Fibroblast of lung (primary cell): Measurements from ENCODE around the gene SLC9A3. TPM values are rescaled to one million over a fixed set of nuclear protein-coding genes. Genes with fewer than 3 reads are reported as not detected.

Source experiments
- DNase-seq, 2 donors: peaks; one replicate each; pipeline versions ENCODE4 v3.0.0 to v3.0.0-alpha.2; 2010; ENCODE audit warnings: low read depth in 2 of 2
- H2AFZ ChIP-seq: 2 replicates; pipeline ENCODE4 v1.5.1; 2012; ENCODE audit warnings: low read length, control low read depth, inconsistent platforms
- H3K27ac ChIP-seq: 2 replicates; pipeline ENCODE4 v1.5.1; 2011; ENCODE audit warnings: low read length, control low read depth; ENCODE audit not compliant: insufficient read depth
- H3K27me3 ChIP-seq: 2 replicates; pipeline ENCODE4 v1.5.1; 2011; ENCODE audit warnings: mild to moderate bottlenecking, low read length; ENCODE audit not compliant: control insufficient read depth, insufficient read depth
- H3K36me3 ChIP-seq: 2 replicates; pipeline ENCODE4 v1.5.1; 2011; ENCODE audit warnings: low read length; ENCODE audit not compliant: control insufficient read depth, insufficient read depth
- H3K4me1 ChIP-seq: 2 replicates; pipeline ENCODE4 v1.5.1; 2011; ENCODE audit warnings: low read length; ENCODE audit not compliant: control insufficient read depth, insufficient read depth; ENCODE audit errors: extremely low read depth
- H3K4me2 ChIP-seq: 2 replicates; pipeline ENCODE4 v1.5.1; 2011; ENCODE audit warnings: low read length, control low read depth; ENCODE audit not compliant: insufficient read depth; ENCODE audit errors: extremely low read depth
- H3K4me3 ChIP-seq, 4 experiments: fragments of 200-600 bp in 1 of 4; sonication (generic) in 1 of 4; replicated peaks in 1 of 4; 2 replicates each; pipeline ENCODE4 v1.5.1; 2011 to 2016; ENCODE audit warnings: low read length in 4 of 4, low read depth in 3 of 4, mild to moderate bottlenecking in 3 of 4, control low read depth in 2 of 4, inconsistent platforms in 1 of 4, mixed read lengths in 1 of 4; ENCODE audit not compliant: insufficient read depth in 1 of 4; ENCODE audit errors: control extremely low read depth in 1 of 4
- H3K79me2 ChIP-seq: 2 replicates; pipeline ENCODE4 v1.5.1; 2012; ENCODE audit warnings: mild to moderate bottlenecking, low read length, inconsistent platforms; ENCODE audit not compliant: control insufficient read depth, insufficient read depth
- H3K9ac ChIP-seq: 2 replicates; pipeline ENCODE4 v1.5.1; 2011; ENCODE audit warnings: mild to moderate bottlenecking, low read length, control low read depth; ENCODE audit not compliant: insufficient read depth
- H3K9me3 ChIP-seq: 2 replicates; pipeline ENCODE4 v1.5.1; 2012; ENCODE audit warnings: low read depth, low read length; ENCODE audit not compliant: control insufficient read depth, insufficient read depth
- H4K20me1 ChIP-seq: 2 replicates; pipeline ENCODE4 v1.5.1; 2011; ENCODE audit warnings: low read length; ENCODE audit not compliant: control insufficient read depth, insufficient read depth; ENCODE audit errors: extremely low read depth
- EZH2 ChIP-seq: IDR thresholded peaks from 2 replicates; pipeline ENCODE4 v1.5.1; 2012; ENCODE audit warnings: low read length, control low read depth, mild to moderate bottlenecking; ENCODE audit errors: missing control alignments
- polyA plus RNA-seq, 2 donors: library from polyadenylated mRNA; depleted of rRNA in 1 of 2; stranded (reverse) in 1 of 2; unstranded in 1 of 2; fragments of >200 nt; gene quantifications; 2 replicates each; pipeline ENCODE4 v1.2.1, GENCODE V29; 2011 to 2012; ENCODE audit warnings: missing spikeins in 1 of 2
- total RNA-seq: library from RNA; depleted of rRNA; stranded (reverse); fragments of >200 nt; gene quantifications from 2 replicates; pipeline ENCODE4 v1.2.1, GENCODE V29; 2014
- TF ChIP-seq, protein P1 (sequence below), 2 donors: IDR thresholded peaks in 1 of 2; conservative IDR thresholded peaks in 1 of 2; 1 replicate in 1 of 2; 2 replicates in 1 of 2; pipeline ENCODE4 v1.5.1; 2011 to 2012; ENCODE audit warnings: low read length in 2 of 2, control low read depth in 1 of 2, inconsistent platforms in 1 of 2, low read depth in 1 of 2, mild to moderate bottlenecking in 1 of 2

SLC9A3 gene
- total and polyA plus RNA-seq, 2 donors (not counting 1 experiment from before 2014, with no cell fraction given), result 0.50 to 0.84 TPM

DNA sequence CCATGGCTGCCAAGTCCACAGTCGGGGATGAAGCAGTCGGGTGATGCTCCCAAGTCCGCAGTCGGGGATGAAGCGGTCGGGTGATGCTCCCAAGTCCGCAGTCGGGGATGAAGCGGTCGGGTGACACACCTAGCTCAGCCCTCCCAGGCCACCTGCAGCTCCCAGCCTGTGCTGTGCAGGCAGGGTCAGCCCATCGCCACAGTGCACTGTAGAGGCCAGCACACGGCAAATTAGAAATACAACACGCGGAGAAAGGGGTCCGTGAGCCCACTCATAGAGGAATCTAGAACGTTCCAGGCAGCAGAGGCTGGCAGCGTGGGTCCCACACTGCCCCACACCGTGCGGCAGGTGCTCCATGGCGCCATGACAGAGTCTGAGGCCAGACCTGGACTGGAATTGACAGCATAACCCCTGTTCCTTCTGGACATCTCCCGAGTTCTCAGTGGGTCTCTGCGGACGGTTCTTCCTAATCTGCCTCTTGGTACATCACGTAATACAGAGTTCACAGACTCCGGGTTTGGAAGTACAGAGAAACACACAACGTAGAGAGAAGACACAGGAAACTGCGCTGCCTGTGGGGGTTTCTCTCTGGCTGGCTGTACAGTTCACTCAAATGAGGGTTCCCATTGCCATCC is 89.0 kb downstream of the SLC9A3 start:
- peaks cover 7% of the 10 kb centered on the region for H3K4me1 ChIP-seq
- H3K27me3 ChIP-seq, result no peaks in the 10 kb centered on the region
- no peaks in the 10 kb centered on the region for H3K9me3 ChIP-seq
- no peak for TF ChIP-seq EZH2
- TF ChIP-seq, protein P1, sequence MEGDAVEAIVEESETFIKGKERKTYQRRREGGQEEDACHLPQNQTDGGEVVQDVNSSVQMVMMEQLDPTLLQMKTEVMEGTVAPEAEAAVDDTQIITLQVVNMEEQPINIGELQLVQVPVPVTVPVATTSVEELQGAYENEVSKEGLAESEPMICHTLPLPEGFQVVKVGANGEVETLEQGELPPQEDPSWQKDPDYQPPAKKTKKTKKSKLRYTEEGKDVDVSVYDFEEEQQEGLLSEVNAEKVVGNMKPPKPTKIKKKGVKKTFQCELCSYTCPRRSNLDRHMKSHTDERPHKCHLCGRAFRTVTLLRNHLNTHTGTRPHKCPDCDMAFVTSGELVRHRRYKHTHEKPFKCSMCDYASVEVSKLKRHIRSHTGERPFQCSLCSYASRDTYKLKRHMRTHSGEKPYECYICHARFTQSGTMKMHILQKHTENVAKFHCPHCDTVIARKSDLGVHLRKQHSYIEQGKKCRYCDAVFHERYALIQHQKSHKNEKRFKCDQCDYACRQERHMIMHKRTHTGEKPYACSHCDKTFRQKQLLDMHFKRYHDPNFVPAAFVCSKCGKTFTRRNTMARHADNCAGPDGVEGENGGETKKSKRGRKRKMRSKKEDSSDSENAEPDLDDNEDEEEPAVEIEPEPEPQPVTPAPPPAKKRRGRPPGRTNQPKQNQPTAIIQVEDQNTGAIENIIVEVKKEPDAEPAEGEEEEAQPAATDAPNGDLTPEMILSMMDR (conservative IDR thresholded peaks at IDR 0.05 in 1 of 2, IDR thresholded peaks at IDR 0.05 in 1 of 2; ENCODE audit: low read depth in 1 of 2, low read length in 2 of 2), result no peak
- H4K20me1 ChIP-seq, result no peaks in the 10 kb centered on the region
- no peaks in the 10 kb centered on the region for H3K79me2 ChIP-seq
- peaks cover 22% of the 10 kb centered on the region for H3K36me3 ChIP-seq
- DNase-seq, result no peak
- no peak overlapping the region for H3K4me2 ChIP-seq
- H3K27ac ChIP-seq, result no peak overlapping the region
- no peak overlapping the region for H3K4me3 ChIP-seq
- H2AFZ ChIP-seq, result no peak overlapping the region
- H3K9ac ChIP-seq, result no peak overlapping the region

DNA sequence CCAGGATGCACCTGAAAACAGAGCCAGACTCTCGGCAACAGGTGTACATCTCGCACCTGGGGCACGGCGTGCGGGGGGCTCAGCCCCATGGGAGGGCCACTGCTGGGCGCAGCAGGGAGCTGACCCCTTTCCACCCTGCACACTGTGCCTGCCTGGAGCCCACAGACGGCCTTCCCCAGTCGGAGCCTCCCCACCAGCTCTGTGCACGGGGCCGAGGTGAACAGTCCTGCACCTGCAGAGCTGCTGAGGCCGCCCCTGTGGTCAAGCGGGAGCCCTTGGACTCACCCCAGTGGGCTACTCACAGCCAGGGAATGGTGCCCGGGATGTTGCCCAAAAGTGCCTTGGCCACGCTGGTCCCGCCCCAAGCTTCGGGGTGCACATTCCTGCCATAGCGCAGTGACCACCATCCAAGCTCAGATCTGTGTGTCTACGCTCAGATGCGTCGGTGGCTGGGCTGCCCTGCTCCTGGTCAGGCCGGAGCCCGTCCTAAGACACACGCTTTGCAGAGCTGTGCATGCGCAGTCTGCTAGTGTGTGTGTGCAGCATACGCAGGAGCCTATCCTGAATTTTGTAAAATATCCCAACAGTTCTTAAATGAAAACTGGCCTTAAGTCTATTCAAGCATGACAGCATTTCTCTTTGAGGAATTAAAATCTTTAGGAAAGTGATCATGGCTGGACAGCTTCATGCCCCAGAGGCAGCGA is 89.7 kb downstream of the SLC9A3 start:
- peaks cover 13% of the 10 kb centered on the region for H3K4me1 ChIP-seq
- H3K79me2 ChIP-seq, result no peaks in the 10 kb centered on the region
- no peak overlapping the region for H2AFZ ChIP-seq
- TF ChIP-seq, protein P1 (conservative IDR thresholded peaks at IDR 0.05 in 1 of 2, IDR thresholded peaks at IDR 0.05 in 1 of 2; ENCODE audit: low read depth in 1 of 2, low read length in 2 of 2), result no peak
- no peak for TF ChIP-seq EZH2
- no peaks in the 10 kb centered on the region for H3K27me3 ChIP-seq
- H3K9ac ChIP-seq, result no peak overlapping the region
- H4K20me1 ChIP-seq, result no peaks in the 10 kb centered on the region
- no peak overlapping the region for H3K27ac ChIP-seq
- no peak for DNase-seq
- H3K4me3 ChIP-seq, result no peak overlapping the region
- no peak overlapping the region for H3K4me2 ChIP-seq
- H3K9me3 ChIP-seq, result no peaks in the 10 kb centered on the region
- peaks cover 22% of the 10 kb centered on the region for H3K36me3 ChIP-seq

DNA sequence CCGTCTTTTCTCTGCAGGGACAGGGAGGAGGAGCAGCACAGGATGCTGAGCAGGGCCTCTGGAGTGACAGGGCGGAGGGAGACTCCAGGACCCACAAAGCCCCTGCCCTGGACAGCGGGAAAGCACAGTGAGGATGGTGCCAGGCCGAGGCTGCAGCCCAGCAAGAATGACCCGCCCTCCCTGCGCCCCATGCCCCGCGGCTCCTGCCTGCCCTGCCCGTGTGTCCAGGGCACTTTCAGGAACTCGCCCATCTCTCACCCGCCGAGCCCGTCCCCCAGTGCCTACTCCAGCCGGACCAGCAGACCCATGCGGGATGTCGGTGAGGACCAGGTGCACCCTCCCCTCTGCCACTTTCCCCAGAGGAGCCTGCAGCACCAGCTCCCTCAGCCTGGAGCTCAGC is 90.4 kb downstream of the SLC9A3 start:
- Histone ChIP-seq H3K27me3 (no peaks in the 10 kb centered on the region), H4K20me1 (no peaks in the 10 kb centered on the region), H3K4me2 (no peak overlapping the region), H3K79me2 (no peaks in the 10 kb centered on the region), H3K27ac (no peak overlapping the region), H3K36me3 (peaks cover 23% of the 10 kb centered on the region), H3K4me3 (no peak overlapping the region), H3K9ac (no peak overlapping the region), H3K4me1 (peaks cover 17% of the 10 kb centered on the region), H3K9me3 (no peaks in the 10 kb centered on the region), H2AFZ (no peak overlapping the region)
- DNase-seq, result no peak
- TF ChIP-seq, protein P1 (conservative IDR thresholded peaks at IDR 0.05 in 1 of 2, IDR thresholded peaks at IDR 0.05 in 1 of 2; ENCODE audit: low read depth in 1 of 2, low read length in 2 of 2), result no peak
- TF ChIP-seq EZH2, result no peak
